HS-5 (cell line): Measurements from ENCODE around the gene SRP9.
"Not testable (repeated sequence)": the region's sequence is repeated elsewhere in the genome, so short reads cannot be mapped to it uniquely, and the experiment has no call there.

Source experiments
- DNase-seq: peaks from one replicate; pipeline ENCODE4 v3.0.0-alpha.2; 2012; ENCODE audit warnings: low read depth

Gene SRP9

DNA sequence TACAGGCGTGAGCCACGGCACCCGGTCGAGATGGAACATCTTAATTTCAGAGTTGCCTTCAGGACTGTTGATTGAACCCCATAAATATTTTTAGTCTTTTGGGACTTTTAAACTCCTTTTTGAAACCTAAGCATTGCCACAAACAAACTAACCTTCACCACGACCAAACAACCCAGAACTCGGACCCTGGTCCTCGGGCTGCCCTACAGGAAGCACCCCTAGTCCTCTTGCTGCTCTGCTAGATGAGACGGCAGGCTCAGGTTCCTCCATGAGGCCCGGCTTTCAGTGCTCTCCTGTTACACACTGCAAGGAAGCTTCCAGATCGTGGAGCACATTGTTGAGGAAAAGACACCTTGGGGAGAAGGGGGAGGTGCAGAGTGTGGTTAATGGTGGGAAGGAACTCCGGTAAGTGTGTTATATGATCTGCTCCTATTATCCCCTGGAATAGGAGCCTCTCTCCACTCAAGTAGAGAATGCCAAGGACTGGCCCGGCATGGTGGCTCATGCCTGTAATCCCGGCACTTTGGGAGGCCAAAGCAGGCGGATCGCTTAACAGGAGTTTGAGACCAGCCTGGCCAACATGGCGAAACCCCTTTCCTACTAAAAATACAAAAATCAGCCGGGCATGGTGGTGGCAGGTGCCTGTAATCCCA, 38.0 kb downstream of the SRP9 start:
- DNase-seq, result no peak

DNA sequence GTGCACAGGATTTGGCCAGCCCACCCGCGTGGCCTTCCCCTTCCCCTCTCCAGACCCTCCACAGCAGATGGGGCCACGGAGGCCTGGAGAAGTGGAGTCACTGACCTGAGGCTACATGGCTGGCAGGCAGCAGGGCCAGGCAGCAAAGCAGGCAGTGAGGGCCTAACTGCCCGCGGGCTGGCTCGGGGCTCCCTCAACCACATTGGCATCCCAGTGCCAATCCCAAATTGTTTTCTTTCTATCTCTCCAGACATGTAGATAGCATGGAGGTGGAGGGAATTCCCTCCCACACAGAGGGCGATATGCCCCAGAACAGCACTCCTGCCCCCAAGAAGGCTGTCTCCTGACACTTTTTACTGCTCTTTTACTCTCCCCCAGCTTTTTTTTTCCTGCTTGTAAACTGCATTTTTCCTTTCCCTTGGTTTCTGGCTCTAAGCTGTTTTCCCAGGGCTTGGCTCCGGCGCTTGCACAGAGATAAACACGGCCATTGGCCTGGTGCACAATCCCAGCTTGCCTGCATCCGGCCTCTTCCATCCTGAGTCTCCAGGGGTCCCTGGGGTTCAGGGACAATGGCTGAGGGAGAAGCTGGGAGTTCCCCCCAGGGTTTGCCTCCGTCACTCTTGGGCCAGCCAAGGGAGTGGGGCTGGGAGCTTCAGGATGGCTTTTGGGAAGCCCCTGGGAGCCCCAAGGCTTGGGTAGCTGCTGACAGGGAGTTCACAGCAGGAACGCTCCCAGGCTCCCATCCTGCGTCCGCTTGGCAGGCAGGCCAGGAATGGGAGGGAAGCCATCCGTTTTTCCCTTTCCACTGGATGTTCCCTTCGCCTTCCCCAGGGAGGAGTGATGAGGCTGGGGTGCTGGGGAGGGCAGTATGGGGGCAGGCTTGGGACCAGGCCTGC, 39.3 kb downstream of the SRP9 start:
- DNase-seq, result no peak

DNA sequence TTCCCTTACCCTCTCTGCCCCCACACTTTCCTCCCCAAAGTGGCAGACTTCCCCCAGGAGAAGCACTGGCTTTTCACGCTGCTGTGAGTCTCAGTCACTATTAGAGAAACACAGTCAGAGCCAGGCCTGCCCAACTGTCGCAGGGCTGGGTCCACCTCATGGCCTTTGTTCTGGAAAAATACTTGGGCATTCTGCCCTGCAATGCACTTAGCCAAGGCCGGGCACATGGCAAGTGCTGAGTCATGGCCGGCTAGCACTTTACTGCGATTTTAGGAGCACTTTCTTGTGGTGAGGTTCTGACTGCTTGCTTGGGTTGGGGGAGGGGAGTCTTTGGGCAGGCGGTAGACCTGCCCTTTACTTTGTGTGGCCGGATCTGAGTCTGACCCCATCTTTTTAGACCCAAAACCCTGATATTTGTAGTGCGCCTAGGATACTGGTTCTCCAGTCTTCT, 40.0 kb downstream of the SRP9 start:
- DNase-seq, result peak; percentile 68

DNA sequence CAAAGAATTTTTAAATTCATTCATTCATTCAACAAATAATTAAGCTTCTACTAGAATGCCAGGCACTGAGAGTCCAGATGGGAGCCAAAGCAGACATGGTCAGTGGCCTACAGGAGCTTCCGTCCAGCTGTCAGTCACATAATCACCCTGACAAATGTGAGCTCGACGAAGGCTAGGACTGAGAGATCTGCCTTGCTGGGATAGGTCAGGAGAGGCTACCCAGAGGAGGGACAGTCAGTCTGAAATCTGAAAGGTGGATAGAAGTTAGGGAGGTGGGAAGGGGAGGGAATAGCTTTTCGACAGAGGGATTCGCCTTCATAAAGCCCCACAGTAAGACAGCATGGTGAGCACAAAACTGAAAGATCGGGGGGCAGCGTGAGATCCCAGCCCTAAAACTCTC, 40.6 kb downstream of the SRP9 start:
- DNase-seq, result no peak

DNA sequence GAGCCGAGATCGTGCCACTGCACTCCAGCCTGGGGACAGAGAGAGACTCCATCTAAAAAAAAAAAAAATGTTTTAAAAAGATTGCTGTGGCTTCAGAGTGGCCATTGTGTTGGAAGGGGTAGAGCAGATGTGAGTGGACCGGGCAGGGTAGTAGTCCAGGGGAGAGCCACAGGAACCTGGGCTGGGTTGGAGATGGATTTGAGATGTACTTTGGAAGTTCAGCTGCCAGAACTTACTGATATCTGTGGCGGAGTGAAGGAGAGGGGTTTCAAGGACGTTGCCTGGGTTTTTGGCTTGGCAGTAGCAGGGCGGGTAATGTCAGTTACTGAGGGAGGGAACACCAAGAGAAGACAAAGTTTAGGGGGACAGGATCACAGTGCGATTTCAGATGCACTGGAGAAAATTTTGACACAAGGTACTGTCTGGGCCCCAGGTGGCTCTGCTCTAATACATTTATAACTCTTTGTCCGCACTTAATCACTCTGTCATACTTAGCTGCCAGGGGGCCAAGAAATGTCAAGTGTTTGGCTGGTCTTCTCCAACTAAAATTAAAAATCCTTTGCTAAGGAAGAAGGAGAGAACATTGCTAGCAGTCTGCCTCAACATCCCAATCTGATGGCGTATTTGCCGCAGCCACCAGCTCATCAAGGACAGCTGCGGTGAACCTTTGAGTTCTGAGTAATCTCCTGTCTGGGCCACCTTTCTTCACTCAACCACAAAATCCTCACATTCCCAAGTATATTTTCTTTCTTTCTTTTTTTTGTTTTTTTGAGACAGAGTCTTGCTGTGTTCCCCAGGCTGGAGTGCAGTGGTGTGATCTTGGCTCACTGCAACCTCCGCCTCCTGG, 41.9 kb downstream of the SRP9 start:
- no peak for DNase-seq

DNA sequence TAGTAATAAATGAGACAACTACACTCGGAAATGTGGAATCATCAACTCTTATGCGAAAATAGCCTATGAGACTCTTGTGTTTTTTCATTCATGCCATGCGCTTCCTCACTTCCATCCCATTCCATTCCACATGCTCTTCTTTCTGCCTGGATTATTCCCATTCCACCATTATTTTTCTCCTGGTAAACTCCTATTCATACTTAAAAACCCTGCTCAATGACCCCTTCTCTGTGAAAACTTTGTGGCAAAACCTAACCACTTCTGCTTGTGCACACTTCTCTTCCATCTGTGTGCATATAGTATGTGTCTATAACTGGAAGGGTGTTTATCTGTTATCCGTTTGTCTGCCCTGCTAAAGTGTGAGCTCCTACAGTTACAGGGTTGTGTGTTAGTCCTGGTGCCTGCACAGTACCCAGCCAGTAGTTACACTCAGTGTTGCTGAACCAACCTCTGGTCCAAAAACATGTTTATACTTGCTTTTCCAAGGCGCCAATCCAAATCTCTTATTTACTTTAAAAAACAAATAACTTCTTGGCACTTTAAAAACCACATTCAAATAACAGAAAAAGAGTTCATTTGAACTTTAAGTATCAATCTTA, 43.0 kb downstream of the SRP9 start:
- no peak for DNase-seq

DNA sequence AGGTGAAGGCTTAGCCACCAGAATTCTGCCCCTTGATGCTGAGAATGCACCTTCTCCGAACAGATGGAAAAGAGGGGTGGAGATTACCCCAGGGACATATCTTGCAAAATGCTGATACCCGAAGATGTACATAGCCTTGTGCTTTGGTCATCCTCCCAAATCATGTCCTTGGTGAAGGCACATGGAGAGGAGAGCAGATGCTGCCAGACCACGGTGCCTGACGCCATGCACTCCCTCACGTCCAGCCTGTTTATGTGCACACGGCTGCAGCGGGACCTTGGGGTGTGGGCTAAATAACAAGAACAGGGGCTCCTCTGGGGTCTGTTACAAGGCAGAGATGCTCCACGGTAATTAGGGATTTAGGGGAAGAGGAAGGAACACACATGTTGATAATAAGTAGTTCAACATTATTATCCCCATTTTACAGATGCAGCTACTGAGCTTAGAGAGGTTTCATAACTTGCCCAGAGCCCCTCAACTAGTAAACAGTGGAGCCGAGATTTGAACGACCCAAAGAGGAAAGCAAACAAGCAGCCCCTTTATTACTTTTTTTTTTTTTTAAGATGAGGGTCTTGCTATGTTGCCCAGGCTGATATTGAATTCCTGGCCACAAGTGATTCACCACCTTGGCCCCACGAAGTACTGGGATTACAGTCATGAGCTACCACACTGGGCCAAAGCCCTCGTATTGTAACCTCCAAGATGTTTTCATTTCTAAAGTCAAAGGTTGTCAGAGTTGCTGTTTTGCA, 45.2 kb downstream of the SRP9 start:
- no peak for DNase-seq

DNA sequence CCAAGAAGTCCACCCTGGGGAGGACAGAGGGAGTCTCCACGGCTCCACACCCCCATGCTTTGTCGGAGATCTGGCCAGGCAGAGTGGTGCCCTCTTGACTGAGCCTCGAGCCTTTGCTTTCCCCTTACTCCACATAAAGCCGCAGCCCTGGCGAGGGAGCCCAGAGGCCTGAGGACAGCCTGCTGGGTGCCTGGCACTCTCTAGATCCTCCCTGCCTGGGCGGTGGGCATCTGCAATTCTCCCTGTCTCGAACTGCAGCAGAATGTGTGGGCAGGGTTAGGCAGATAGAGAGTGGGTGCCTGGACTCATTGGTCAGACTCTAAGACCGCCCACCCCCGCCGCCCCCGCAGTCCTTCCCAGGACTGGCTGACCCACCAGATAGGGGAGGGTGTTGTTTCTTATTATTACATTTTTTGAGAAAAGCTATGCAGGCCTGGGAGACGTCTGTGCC, 46.2 kb downstream of the SRP9 start:
- no peak for DNase-seq

DNA sequence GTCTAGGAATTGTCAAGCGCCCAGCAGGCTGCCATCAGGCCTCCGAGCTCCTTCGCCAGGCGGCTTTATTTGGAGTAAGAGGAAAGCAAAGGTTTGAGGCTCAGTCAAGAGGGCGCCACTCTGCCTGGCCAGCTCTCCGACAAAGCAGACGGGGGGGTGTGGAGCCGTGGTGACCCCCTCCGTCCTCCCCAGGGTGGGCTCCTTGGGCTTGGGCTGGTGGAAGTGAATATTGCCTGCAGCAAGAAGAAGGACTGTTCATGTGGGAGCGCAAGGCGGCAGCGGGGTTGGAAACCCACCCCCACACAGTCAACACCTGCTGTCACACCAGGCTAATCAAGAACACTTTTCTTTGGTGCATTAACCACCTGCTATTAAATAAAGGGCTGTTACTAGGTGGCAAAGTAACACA, 46.9 kb downstream of the SRP9 start:
- no peak for DNase-seq

DNA sequence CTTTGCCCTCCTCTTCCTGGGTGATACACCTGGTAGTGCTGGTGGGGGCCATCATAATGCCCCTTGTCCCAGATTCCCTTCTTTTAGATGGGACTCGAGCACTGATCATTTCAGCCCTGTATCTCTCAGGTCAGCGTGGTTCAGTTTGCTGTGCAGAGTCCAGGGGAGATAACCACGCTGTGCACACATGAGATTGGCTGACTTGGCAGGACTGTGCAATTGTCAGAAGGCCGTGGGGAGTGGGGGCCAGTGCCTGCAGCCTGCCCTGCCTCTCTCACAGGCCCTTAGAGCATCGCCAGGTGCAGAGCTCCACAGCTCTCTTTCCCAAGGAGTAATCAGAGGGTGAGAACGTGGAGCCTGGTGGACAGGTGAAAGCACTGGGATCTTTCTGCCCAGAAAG, 47.5 kb downstream of the SRP9 start:
- DNase-seq, result no peak

DNA sequence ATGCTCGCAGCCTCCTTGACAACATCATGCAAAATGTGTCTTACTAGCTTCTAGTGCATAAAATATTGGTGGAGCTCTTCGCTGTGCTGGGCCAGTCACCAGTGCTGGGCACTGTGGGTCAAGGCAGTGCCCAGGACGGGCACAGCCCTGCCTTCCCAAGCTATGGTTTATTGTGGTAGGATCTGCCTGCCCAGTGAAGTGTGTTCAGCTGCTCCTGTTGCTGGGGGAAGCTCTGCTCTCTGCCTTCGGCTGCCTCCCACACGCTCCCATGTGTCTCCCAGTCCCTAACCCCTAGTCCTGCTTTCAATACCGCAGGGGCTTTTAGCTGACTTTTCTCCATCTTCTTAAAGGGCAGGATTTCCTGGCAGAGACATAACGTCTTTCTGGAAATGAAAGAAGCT, 48.0 kb downstream of the SRP9 start:
- DNase-seq, result no peak

DNA sequence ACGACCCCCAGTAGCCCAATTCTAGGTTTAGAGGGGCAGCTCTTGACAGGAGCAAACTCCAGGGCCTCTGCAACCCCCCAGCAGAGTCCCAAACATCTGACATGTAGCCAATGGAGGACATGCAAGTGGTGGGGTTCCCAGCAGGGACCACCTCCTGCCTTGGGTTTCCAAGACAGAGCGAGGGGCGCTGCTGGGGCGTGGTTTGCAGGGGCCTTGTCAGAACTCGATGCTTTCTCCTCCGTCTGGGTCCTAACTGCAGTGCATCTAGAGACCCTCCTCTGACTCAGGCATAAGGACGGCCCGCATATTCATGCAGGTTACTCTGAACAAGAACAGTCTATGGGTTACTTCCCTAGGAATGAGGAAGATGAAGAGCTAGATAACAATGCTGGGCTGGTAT, 49.5 kb downstream of the SRP9 start:
- no peak for DNase-seq

DNA sequence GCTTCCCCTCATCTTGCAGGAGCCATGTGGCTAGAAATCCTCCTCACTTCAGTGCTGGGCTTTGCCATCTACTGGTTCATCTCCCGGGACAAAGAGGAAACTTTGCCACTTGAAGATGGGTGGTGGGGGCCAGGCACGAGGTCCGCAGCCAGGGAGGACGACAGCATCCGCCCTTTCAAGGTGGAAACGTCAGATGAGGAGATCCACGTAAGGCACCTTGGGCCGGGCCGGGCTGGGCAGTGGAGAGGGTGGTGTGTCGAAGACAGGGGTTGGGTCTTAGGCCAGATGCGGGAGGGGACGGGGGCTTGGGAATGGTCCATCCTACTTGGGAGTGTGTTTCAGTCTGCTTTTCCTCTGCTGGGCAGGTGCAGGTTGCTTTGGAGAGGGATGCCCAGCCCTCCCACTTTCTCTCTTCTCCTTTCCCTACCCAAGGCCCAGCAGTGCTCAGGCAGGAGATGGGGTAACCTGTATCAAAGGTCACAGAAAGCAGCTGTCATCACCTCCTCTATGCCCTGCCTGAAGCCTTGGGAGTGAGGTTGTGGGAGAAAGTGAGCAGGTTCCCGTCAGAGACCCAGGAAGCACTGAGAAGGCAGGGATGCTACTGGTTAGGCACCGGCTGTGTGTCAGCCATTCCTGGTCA, 51.2 kb downstream of the SRP9 start:
- DNase-seq, result no peak

DNA sequence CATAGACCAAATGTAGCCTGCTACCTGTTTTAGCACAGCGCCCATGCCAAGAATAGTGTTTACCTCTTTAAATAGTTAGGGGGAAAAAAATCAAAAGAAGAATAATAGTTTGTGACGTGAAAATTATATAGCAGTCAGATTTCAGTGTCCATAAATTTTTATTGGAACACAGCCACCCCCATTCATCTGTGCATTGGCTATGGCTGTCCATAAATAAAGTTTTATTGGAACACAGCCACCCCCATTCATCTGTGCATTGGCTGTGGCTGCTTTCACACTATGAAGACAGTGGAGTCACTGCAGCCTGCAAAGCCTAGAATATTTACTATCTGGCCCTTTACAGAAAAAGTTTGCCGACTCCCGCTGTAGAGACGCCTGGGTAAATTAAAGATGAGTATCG, 53.2 kb downstream of the SRP9 start:
- DNase-seq, result no peak

DNA sequence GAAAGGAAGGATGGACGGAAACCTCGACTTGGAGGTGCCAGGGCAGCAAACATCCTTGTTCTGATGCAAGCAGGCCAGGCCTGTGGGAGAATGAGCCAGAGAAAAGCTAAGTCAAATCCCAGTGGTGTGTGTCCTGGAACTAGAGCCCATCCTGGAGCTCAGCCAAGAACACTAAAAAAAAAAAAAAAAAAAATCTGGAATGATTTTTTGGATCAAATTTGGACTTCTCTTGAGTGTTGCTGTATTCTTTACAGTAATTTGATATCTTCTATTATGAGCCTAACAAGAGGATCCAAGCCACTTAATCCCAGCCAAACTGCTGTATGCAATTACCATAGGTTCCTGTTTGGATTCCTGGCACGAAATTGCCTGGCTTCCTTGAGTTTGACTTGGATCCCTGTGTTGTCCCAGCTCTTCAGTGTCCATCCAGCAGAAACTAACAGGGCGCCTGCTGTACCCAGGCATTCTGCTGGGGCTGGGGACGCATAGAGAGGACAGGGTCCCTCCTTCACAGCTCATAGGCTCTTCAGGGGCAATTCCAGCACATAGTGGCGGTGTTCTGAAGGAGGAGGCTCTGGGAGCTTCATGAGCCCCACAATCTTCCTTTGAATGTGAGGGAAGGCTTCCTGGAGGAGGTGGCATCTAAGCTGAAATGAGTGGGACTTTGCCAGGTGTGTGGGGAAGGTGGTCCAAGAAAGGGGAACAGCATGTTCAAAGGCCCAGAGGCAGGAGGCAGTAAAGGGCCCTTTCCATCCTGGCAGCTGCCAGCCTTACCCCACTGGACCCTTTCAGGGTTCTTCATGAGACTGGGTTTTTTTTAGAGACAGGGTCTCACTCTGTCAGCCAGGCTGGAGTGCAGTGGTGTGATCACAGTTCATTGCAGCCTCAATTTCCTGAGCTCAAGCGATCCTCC, 57.0 kb downstream of the SRP9 start:
- no peak for DNase-seq

DNA sequence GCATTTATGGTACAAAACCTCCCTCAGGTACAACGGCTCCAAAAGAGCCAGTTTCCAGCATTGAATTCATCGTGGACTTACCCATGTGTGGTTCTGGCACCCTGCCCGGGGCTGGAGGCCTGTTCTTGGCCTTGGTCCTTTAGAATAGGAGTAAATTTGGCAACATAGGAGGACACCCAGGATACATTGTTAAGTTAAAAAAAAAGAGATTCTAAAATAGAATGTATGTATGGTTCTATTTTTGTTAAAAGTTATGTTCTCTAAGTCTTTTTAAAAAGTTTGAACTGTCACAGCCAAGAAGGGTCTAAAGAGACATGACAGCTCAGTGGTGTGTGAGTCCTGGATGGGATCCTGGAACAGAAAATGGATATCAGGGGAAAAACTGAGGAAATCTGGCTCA, 58.2 kb downstream of the SRP9 start:
- DNase-seq, result no peak

DNA sequence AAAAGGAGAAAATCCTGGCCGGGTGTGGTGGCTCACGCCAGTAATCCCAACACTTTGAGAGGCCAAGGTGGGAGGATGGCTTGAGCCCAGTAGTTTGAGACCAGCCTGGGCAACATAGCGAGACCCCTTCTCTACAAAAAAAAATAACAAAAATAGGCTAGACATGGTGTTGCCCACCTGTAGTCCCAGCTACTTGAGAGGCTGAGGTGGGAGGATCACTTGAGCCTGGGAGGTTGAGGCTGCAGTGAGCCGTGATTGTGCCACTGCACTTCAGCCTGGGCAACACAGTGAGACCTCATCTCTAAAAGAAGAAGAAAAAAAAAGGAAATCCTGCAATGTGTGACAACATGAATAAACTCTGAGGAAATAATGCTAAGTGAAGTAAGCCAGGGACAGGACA, 58.7 kb downstream of the SRP9 start:
- not testable (repeated sequence) for DNase-seq

DNA sequence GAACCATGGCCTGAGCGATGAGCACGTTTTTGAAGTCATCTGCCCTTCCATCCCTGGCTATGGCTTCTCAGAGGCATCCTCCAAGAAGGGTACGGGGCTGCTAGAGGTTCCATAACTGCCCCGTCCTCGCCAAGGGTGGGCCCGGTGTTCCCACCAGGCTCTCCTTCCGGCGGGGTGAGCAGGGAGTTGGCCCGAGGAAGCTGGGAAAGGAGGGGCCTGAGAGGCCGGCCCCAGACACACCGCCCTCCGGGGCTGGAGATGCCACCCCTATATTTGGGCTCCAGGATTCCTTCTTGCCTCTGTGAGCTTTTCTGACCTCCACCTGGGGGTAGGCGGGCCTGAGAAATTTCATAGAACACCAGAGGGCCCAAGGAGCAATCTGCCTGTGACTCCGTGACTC, 61.2 kb downstream of the SRP9 start:
- DNase-seq, result no peak
